ENCODE data around the gene COPG2.
"Not testable (repeated sequence)": the region's sequence is repeated elsewhere in the genome, so short reads cannot be mapped to it uniquely, and the experiment has no call there.

GRCh38 chr7:130575110-130575509 lies 93.4 kb downstream of the COPG2 start:
- TF ChIP-seq CTCF (IDR thresholded peaks at IDR 0.05; ENCODE audit: insufficient read depth, low read depth, low read length); EZH2 (IDR thresholded peaks at IDR 0.05; ENCODE audit: insufficient read depth, low read length): not testable (repeated sequence)
